HG02870 (cell line): ENCODE results near the gene DACT3.

Experiments
- ATAC-seq: cut with Tn5 transposase; IDR thresholded peaks from one replicate; pipeline ENCODE4 v1.9.1; 2021; ENCODE audit warnings: mild to moderate bottlenecking, moderate library complexity; ENCODE audit not compliant: unreplicated experiment

DACT3 gene, protein sequence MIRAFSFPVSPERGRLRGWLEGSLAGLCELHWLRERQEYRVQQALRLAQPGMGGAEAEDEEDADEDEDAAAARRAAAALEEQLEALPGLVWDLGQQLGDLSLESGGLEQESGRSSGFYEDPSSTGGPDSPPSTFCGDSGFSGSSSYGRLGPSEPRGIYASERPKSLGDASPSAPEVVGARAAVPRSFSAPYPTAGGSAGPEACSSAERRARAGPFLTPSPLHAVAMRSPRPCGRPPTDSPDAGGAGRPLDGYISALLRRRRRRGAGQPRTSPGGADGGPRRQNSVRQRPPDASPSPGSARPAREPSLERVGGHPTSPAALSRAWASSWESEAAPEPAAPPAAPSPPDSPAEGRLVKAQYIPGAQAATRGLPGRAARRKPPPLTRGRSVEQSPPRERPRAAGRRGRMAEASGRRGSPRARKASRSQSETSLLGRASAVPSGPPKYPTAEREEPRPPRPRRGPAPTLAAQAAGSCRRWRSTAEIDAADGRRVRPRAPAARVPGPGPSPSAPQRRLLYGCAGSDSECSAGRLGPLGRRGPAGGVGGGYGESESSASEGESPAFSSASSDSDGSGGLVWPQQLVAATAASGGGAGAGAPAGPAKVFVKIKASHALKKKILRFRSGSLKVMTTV

DNA sequence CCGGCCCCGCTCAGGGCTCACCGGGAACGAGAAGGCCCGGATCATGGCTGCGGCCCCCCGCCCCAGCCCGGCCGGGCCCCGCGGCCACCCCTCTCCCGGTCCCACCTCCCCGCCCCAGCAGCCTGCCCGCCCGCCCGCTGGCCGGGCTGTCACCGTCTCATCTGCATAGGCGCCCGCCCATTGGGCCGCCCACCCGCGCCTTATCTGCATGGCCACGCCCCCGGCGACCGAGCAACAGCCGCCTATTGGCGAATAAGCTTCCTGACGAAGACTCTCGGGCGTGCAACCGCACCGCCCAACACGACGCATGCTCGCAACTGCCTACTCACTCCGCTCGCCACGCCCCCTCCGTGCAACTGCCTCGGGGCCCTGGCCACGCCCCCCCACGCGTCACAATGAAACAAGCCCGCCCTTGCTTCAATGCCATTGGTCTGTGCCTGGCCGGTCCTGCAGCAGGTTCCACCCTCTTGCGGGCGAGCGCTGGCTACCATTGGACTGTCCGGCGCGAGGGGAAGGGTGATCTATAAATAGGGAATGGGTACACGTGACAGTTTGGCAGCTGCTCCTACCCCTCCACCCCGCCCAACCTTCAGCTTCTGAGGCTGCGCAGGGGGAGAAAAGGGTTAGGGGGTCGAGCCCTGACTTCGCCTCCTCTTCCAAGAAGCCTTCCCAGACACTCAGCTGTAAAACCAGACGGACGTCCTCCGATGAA is at the start of gene DACT3:
TSS of gene DACT3 (minus strand) at position 163 of the 712 bp plus-strand sequence. CDS start at position 45, 118 bp downstream.
- ATAC-seq = peak; percentile 90

DNA sequence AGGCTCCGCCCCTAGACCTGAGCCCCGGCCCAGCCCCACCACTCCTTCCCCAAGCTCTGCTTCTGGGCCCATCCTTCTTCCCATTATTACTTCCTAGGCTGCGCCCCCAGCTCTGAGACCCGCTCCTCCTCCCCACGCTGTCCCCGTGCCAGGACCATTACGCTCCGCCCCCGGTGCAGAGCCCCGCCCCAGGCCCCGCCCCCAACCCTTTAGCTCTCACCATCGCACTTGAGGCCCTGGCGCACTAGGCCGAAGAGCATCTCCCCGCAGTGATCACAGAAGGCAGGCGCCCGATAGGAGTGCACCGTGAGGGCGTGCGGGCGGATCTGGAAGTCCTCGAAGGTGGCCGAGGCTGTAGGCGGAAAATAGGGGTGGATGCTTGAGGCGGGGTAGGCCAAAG is 49.7 kb upstream of the DACT3 start:
- no peak for ATAC-seq

DNA sequence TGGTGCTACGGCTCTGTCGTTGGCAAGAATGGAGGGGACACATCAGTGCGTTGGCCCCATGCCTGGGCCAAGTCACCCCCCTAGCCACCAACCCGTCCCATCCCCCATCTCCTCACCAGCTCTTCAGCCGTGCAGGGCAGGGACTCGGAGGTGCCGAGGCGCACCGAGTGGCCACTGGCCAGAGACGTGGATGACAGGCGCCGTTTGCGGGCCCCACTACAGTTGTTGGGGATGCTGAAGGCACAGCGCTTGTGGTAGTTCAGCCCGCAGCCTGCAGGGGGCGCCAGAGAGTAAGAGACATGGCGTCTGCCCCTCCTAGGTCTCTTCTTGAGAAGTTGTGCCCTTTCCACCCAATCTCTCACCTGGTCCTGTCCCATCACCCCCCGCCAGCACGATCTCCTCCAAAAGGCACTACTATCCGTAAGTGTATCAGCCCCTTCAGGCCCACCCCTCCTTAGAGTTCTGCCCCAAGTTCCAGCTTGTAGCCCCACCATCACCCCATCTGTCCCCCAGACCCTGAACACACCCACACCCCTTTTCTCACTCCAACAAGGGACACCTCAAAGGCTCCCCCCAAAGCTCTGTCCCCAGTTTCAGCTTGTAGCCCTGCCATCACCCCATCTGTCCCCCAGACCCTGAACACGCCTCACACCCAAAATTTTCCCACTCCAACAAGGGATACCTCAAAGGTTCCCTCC is 43.5 kb upstream of the DACT3 start:
- no peak for ATAC-seq

DNA sequence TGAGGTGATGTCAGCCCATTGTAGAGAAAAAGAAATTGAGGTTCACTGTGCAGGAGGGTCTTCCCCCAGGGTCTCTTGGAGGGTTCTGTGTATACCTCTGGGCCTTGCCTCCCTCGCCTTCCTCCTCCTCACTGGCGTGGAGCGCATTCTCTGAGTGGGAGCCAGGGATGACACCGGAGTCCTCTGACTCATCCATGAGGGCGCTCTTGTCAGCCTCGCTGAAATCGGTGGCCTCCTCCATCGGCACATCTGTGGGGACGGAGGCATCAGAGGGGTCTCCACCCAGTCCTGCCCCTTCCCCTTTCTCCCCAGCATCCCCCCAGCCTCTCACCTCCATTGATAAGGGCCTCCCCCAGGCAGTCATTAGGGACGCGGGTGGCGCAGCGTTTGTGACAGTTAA is 39.7 kb upstream of the DACT3 start:
- no peak for ATAC-seq

DNA sequence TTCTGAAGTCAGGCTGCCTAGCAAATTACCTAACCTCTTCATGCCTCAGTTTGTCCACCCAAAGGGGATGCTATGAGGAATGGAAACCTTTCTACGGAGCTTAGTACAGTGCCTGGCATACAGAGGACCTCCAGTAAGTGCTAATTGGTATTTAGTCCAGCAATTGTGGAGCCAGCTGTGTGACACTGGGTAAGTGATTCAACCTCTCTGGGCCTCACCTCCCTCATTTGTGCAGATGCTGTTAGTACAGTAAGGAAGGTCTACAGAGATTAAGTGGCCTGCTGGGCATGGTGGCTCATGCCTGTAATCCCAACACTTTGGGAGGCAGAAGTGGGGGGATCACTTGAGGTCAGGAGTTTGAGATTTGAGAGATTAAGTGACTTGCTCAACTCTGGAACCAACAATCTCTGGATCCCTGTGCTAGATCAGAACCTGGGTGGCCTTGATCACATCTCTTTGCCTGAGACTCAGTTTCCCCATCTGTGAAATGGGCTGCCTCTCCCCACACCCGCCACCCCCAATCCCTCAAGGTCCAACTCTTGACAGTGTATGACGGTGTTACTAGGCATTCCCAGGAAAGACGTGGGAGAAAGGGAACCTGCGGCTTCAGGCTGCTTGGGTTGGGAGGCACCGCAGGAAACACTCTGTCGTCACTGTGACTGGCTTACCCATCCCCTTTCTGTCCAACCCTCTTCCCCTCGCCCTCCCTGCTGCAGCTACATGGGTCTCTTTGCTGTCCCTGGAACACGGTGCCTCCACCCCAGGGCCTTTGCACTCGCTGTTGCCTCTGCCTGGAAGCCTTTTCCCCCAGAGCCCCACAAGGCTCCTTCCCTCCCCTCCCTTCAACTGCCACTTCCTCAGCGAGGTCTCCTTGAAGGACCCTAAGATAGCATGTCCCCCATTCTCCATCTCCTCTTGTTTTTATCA is 37.7 kb upstream of the DACT3 start:
- ATAC-seq = no peak

DNA sequence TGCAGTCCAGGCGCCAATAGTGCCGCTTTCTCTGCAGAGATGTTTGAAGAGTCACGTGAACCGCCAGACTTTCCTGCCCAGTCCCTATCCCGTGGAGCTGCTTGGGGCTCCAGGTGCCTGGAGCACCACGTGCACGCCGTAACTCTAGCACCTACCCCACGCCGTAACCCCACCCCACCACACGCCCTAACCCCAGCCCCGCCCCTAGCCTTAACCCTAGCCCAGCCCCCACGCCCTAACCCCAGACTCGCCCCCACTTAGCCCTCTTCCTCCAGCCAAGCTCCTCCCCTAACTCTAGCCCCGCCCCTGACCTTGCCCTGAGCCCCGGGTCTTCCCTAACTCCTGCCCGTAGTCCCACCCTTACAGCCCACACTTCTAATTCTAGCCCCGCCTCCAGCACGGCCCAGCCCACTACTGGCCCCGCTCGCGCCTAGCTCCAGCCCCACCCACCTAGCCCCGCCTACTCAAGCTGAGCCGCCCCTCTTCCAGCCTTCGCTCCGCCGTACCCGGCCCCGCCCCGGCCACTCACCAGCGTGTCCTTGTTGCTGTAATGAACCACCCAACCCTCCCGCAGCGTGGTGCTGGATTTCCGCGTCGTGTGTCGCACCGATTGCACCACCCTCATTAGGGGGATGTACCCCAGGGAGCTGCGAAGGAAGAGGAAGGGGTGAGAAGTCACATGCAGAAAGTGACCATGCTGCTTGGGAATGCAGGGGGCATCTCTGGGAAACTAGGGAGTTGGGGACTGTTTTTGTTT is 36.4 kb upstream of the DACT3 start:
- no peak for ATAC-seq

DNA sequence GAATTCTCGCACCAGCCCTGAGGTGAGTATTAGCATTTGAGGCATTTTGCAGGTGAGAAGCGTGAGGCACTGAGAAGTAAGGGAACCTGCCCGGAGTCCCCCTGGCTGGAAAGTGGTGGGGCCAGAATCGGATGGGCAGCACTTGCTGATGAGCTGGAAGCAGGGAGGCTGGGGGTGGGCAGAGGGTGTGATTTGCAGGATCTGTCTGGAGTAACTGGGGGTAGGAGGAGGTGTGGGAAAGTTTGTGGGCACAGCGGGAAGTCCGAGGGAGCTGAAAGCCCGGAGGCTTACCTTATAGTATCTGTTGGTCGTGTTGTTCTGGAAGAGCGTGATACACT is 35.9 kb upstream of the DACT3 start:
- ATAC-seq = no peak

DNA sequence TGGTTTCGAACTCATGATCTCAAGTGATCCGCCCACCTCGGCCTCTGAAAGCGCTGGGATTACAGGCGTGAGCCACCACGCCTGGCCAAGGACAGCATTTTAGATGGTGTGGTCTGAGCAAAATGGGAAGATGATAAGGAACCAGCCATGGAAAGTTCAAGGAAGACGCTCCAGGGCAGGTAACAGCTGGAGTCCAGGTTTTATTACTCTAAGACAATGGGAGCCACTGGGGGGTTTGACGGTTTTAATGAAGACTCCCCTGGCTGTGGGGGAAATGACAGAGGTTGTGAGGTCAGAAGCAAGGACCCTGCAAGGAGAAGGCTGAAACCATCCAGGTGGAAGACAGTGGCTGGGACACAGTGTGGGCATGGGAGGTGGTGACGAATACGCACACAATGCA is 35.1 kb upstream of the DACT3 start:
- ATAC-seq = no peak

DNA sequence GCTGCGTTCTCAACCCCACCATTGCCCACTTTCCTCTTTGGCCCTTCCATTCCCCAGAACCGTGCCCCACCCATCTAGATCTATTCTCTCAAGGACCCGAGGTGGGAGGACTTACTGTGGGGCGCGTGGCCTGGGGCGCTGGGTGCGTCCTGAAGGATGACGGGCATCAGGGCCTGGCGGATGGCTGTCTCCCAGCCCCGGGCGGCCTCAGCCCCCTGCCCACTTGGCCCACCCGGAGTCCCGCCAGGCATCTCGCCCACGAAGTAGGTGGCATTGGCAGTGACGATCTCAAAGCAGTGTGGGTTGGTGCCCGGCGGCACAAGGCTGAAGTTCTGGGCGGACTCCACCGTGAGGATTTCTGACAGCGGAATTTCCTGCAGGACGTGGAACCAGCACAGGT is 32.8 kb upstream of the DACT3 start:
- ATAC-seq = no peak

DNA sequence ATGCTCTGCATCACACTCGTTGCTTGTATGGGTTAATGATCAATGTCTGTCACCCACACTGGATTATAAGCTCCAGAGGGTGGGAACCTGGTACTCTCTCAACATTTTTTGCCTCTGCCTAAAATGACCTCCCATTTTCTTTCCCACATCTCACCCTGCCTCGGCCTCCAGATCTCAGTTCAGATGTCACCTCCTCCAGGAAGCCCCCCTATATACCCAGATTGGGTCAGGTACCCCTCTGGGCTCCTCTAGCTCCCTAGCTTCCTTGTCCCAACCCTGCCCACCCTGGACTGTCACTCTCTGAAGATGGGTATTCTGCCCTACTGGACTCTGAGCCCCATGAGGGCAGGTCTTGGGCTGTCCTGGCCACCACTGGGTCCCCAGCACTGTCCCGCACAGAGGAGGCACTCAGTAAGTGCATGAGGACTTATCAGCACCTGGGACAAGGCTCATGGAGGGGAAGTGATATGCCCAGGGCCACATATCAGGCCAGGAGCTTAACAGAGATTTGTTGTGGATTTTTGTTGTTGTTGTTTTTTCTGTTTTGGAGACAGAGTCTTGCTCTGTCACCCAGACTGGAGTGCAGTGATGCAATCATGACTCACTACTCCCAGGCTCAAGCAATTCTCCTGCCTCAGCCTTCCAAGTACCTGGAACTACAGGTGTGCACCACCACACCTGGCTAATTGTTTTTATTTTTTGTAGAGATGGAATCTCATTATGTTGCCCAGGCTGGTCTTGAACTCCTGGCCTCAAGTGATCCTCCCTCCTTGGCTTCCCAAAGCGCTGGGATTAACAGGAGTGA is 32.1 kb upstream of the DACT3 start:
- no peak for ATAC-seq

DNA sequence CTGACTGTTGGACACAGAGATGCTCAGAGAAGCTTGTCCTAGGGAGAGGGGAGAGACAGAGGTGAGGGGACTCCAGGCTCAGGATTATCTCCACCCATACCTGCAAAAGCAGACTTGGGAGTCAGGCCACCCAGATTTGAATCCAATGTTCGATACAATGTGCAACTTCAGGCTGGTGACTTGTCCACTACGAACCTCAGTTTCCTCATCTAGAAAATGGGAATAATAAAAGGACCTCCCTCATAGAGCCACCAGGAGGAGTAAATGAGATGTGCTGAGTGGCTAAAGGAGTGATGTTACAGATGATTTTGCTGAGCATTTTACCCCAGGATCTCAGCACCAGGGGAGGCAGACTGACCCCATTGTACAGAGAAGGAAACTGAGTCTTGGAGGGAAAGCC is 31.0 kb upstream of the DACT3 start:
- no peak for ATAC-seq

DNA sequence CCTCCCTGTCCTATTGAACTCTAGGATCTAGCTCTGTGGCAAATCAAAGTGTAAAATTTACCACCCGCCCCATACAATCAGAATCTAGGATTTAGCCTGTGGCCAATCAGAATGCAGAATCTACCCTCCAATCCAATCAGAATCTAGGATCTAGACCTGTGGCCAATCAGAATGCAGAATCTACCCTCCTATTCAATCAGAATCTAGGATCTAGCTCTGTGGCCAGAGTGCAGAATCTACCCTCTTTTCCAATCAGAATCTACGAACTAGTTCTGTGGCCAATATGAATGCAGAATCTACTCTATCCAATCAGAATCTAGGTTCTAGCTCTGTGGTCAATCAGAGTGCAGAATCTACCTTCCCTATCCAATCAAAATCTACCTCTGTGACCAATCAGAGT is 30.1 kb upstream of the DACT3 start:
- ATAC-seq = no peak

DNA sequence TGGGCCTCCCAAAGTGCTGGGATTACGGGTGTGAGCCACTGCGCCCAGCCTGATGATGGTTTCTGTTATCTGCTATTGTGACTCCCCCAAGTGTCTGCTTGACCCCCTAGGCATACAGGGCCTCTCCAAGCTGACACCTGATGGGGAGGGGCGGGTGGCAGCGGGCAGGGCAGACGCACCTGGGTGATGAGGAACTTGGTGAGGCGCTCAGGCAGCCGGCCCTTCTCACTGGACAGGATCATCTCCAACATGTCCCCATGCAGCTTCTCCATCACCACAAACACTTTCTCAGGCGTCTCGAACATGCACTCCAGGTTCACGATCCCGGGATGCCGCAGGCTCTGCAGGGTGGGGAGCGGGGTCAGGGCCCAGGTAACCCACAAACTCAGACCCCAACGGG is 28.4 kb upstream of the DACT3 start:
- no peak for ATAC-seq

DNA sequence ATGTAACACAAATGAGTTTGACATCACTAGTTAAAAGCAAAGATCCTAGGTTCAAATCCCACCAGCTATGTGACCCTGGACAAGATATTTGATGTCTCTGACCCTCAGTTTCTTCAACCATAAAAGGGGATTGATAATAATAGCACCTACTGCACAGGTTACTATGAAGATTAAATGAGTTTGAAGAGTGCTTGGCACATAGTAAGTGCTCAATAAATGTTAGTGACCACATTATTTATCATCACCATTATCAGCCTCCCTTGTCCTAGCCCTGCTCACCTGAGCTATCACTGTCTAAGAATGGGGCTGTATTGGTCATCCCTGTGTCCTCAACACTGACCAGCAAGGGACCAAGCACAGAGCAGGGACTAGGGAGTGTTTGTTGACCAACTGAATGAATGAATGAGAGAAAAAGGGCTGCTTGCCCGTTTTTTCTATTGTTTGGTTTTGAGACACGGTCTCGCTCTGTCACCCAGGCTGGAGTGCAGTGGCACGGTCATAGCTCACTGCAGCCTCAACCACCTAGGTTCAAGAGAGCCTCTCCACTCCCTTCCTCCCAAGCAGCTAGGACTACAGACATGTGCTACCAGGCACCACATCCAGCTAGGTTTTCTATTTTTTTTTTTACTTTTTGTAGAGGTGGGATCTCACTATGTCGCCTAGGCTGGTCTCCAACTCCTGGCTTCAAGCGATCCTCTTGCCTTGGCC is 26.6 kb upstream of the DACT3 start:
- ATAC-seq = no peak

DNA sequence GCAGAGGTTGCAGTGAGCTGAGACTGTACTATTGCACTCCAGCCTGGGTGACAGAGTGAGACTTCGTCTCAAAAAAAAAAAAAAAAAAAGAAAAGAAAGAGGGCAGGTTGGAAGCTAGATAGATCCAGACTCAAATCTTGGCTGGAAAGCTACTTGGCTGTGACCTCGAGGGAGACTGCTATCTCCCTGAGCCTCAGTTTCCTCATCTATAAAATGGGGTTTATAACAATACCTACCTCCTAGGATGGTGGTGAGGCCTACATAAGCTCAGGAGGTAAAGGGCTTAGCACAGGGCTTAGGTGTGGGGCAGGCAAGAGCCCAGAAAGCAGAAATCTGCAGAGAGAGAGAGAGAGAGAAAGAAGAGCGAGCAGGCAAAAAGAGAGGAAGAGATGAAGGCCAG is 24.2 kb upstream of the DACT3 start:
- no peak for ATAC-seq

DNA sequence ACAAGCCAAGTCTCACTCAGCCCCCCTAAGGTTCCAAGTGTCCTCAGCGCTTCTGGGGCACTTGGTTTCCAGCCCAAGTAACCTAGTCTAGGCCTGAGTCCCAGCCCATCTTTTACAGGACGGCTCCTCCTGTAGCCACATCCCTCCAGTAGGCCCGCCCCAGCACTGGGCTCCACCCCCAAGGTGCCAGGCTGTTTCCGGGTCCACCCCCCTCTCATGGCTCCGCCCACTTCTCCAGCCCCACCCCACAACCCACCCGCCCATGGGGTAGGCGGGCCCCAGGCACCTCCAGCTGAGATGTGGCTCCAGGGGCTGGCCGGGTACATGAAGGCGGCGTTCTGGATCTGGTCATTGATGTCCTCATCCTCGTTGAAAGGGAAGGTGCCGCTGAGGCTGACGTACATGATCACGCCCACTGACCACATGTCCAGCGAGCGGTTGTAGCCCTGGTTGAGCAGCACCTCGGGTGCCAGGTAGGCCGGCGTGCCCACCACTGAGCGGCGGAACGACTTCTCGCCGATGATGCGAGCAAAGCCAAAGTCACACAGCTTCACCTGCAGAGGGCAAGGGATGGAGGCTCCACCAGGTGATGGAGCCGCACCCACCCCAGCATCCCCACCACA is 17.2 kb upstream of the DACT3 start:
- ATAC-seq = no peak

DNA sequence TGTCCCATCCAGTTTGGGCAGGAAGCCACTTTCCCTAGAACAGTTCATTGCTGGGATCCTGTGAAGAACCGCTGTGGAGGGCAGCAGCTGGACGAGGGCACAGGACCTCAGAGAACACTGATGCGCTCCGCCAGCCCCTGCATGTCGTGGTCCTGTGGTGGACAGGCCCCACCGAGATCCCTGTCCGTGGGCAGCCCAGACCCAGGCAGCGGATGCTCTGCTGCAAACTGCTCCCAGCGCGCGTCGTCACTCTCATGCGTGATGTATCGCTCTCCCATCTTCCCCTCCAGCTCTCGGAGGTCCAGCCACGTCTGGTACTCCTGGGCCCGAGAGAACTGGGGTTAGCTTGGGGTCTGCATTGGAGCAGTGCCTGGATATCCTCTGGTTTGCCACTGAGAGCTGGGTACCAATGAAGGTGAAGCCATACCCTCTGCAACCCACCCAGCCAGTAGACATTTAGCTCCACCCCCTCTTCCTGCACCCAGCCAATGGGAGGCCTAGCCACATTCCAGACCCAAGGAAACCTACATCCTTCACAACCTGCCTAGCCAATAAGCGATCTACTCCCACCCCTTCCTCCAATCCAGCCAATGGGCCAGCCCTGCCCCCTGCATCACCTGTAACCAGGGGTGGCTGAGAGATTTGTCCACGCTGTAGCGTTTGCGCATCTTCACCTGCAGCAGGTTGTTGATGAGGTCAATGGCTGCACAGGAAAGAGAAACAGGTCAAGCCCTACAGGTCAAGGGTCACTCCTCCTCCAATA is 13.6 kb upstream of the DACT3 start:
- no peak for ATAC-seq
